Adrenal gland (tissue), 12 donors: ENCODE data around the gene SLC46A2. TPM values are rescaled to one million over a fixed set of nuclear protein-coding genes. Genes with fewer than 3 reads are reported as not detected.

Source experiments
- DNase-seq, 7 donors: peaks; one replicate each; pipeline ENCODE4 v3.0.0-alpha.2; 2019 to 2020
- H3K27ac ChIP-seq, 5 donors: fragments of 200-600 bp; sonication (generic) in 4 of 5; 1 replicate in 3 of 5; 2 replicates in 2 of 5; pipeline versions ENCODE4 v1.5.1 to v1.8.0; 2016 to 2020; ENCODE audit warnings: mild to moderate bottlenecking in 1 of 5
- H3K27me3 ChIP-seq: fragments of 200-600 bp; 2 replicates; pipeline ENCODE4 v1.8.0; 2021
- H3K36me3 ChIP-seq, 2 donors: fragments of 200-600 bp; replicated peaks in 1 of 2; 1 replicate in 1 of 2; 2 replicates in 1 of 2; pipeline versions ENCODE4 v1.5.1 to v1.8.0; 2018 to 2022
- H3K4me1 ChIP-seq, 2 donors: fragments of 200-600 bp; replicated peaks in 1 of 2; 1 replicate in 1 of 2; 2 replicates in 1 of 2; pipeline versions ENCODE4 v1.5.1 to v1.8.0; 2018 to 2021
- H3K4me3 ChIP-seq, 4 donors: fragments of 200-600 bp; sonication (generic) in 3 of 4; one replicate each; pipeline ENCODE4 v1.5.1; 2016 to 2018
- H3K9me3 ChIP-seq, 3 donors: fragments of 200-600 bp; sonication (generic) in 1 of 3; replicated peaks in 1 of 3; 1 replicate in 2 of 3; 2 replicates in 1 of 3; pipeline versions ENCODE4 v1.5.1 to v1.8.0; 2016 to 2021
- CTCF ChIP-seq, 6 experiments: fragments of 450-650 bp in 4 of 6; fragments of 200-600 bp in 2 of 6; sonication (generic) in 1 of 6; IDR thresholded peaks; 1 replicate in 5 of 6; 2 replicates in 1 of 6; pipeline versions ENCODE4 v1.5.1 to v1.8.0; 2016 to 2021; ENCODE audit warnings: antibody characterized with exemption in 6 of 6, mild to moderate bottlenecking in 2 of 6, moderate library complexity in 1 of 6
- POLR2A ChIP-seq, 2 donors: fragments of 450-650 bp; IDR thresholded peaks; one replicate each; pipeline ENCODE4 v1.6.1; 2017; ENCODE audit warnings: antibody characterized with exemption in 2 of 2, mild to moderate bottlenecking in 2 of 2, moderate library complexity in 1 of 2
- WGBS, 4 donors: extraction: QIAGEN DNeasy Blood & Tissue Kit in 2 of 4; methylation state at CpG; one replicate each; pipeline versions ENCODE4 v1.1.5 to v1.1.7; 2013 to 2017; 5-methylcytosine and 5-hydroxymethylcytosine counted together
- intact Hi-C, 2 donors: fragments of 100-400 bp; cut with DNase I; formaldehyde crosslinking; loops; one replicate each; pipeline versions ENCODE4 v1.14.1 to v1.15.0; 2022 to 2023
- polyA plus RNA-seq, 3 donors: library from polyadenylated mRNA; stranded (reverse); fragments of 200-250 nt in 2 of 3; fragments of 350-450 nt in 1 of 3; fragmentation: Illumina TruSeq in 1 of 3; extraction: RNeasy Lipid Tissue Mini Kit (QIAGEN cat#74804) in 1 of 3; gene quantifications; one replicate each; pipeline ENCODE4 v1.2.3, GENCODE V29; 2013 to 2014
- total RNA-seq, 9 donors: library from RNA; depleted of rRNA in 4 of 9; stranded (reverse); fragments of >200 nt in 4 of 9; fragments of 120-200 nt in 1 of 9; fragmentation: NEBNext Ultra II Directional in 1 of 9; extraction: Animal tissue kit (Norgen Biotek cat#: 25700) in 1 of 9; gene quantifications; one replicate each; pipeline versions ENCODE4 v1.1.0 to v1.2.4, GENCODE V29; 2013 to 2023
- donor health status: healthy with polysubstance abuse.
- donor health status: Bipolar disorder and iron deficiency.
- donor health status: DM: yes; HTN: yes; CAD: no.
- donor health status: DM: no; HTN: no; CAD: no.
- donor health status: DM: no; HTN: no; CAD: no.
- donor health status: DM: yes; HTN: yes; CAD: no.

Gene SLC46A2
- total and polyA plus RNA-seq, 12 donors, result 0.07 to 1.9 (median 0.48) TPM; not detected in 6

- intact Hi-C loops, result no loop called here
- peak overlapping the region in 3 of 5 donors; percentile 0 to 75 (median 61) for H3K27ac ChIP-seq
- no peak for TF ChIP-seq POLR2A (IDR thresholded peaks at IDR 0.05)
- TF ChIP-seq CTCF (IDR thresholded peaks at IDR 0.05), result no peak
- no peaks in the 10 kb centered on the region for H3K36me3 ChIP-seq
- WGBS, 4 donors, result 36 to 42% (median 39%) methylated on average over 4 of the region's 4 CpGs
- peak in 3 of 7 donors; percentile 39 to 60 (median 41) for DNase-seq
- H3K9me3 ChIP-seq, result no peaks in the 10 kb centered on the region
- H3K27me3 ChIP-seq, result no peaks in the 10 kb centered on the region
- H3K4me3 ChIP-seq, result no peak overlapping the region
- H3K4me1 ChIP-seq, result no peaks in the 10 kb centered on the region
Measured at GRCh38 chr9:112863214-112863613, 27.5 kb downstream of the SLC46A2 start.

GRCh38 chr9:112861638-112862555, 28.8 kb downstream of the SLC46A2 start:
- 75 to 83% (median 78%) methylated on average over 18 to 19 of the region's 19 CpGs for WGBS, 4 donors
- TF ChIP-seq CTCF (IDR thresholded peaks at IDR 0.05) (no peak), POLR2A (IDR thresholded peaks at IDR 0.05) (no peak)
- H3K4me3 ChIP-seq, result no peak overlapping the region
- H3K9me3 ChIP-seq, result no peaks in the 10 kb centered on the region
- H3K27ac ChIP-seq, result peak overlapping the region in 3 of 5 donors; percentile 35 to 75 (median 61)
- no peaks in the 10 kb centered on the region for H3K4me1 ChIP-seq
- DNase-seq, result peak in 6 of 7 donors; percentile 28 to 60 (median 40)
- H3K36me3 ChIP-seq, result no peaks in the 10 kb centered on the region
- H3K27me3 ChIP-seq, result no peaks in the 10 kb centered on the region
- intact Hi-C loops, result no loop called here

- no peak overlapping the region for H3K4me3 ChIP-seq
- TF ChIP-seq CTCF (IDR thresholded peaks at IDR 0.05) (no peak), POLR2A (IDR thresholded peaks at IDR 0.05) (no peak)
- WGBS, 4 donors, result 64 to 94% (median 77%) methylated on average over 3 of the region's 3 CpGs
- DNase-seq, result no peak
- H3K9me3 ChIP-seq, result no peaks in the 10 kb centered on the region
- no peaks in the 10 kb centered on the region for H3K27me3 ChIP-seq
- H3K36me3 ChIP-seq, result no peaks in the 10 kb centered on the region
- no peaks in the 10 kb centered on the region for H3K4me1 ChIP-seq
- H3K27ac ChIP-seq, result peak overlapping the region in 3 of 5 donors; percentile 35 to 75 (median 61)
- intact Hi-C loops, result no loop called here
Measured at GRCh38 chr9:112861155-112861554, 29.5 kb downstream of the SLC46A2 start.

DNA sequence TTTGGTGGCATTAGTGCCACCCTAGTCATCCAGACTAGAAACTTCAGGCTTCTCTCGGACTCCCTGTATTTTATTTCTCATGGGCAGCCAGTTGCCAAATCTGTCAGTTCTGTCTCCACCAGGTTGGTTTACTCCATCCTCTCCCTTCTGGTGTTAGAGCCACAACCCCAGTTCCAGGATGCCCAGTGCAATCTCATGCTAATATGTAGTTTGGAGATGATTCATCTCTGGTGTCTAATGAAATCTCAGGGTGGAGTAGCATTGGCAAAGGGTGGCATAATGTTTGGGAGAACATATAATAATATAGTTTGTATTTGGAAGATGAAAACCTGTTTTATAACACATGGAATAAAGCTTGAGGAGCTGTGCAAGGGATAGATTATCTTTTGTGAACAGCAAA, 30.2 kb downstream of the SLC46A2 start:
- Histone ChIP-seq H3K9me3 (no peaks in the 10 kb centered on the region), H3K27me3 (no peaks in the 10 kb centered on the region), H3K4me1 (no peaks in the 10 kb centered on the region), H3K36me3 (no peaks in the 10 kb centered on the region), H3K27ac (no peak overlapping the region), H3K4me3 (no peak overlapping the region)
- 73 to 88% (median 75%) methylated on average over 1 of the region's 1 CpG for WGBS, 4 donors
- intact Hi-C loops, result no loop called here
- TF ChIP-seq CTCF (IDR thresholded peaks at IDR 0.05), result no peak
- TF ChIP-seq POLR2A (IDR thresholded peaks at IDR 0.05), result no peak
- no peak for DNase-seq
